Kasumi-1 (cell line): ENCODE measurements around the gene TMEM150C.

Experiments used
- DNase-seq, 2 experiments: peaks; one replicate each; lab custom pipeline; 2025; lab: John Stamatoyannopoulos, UW

The TMEM150C gene

DNA sequence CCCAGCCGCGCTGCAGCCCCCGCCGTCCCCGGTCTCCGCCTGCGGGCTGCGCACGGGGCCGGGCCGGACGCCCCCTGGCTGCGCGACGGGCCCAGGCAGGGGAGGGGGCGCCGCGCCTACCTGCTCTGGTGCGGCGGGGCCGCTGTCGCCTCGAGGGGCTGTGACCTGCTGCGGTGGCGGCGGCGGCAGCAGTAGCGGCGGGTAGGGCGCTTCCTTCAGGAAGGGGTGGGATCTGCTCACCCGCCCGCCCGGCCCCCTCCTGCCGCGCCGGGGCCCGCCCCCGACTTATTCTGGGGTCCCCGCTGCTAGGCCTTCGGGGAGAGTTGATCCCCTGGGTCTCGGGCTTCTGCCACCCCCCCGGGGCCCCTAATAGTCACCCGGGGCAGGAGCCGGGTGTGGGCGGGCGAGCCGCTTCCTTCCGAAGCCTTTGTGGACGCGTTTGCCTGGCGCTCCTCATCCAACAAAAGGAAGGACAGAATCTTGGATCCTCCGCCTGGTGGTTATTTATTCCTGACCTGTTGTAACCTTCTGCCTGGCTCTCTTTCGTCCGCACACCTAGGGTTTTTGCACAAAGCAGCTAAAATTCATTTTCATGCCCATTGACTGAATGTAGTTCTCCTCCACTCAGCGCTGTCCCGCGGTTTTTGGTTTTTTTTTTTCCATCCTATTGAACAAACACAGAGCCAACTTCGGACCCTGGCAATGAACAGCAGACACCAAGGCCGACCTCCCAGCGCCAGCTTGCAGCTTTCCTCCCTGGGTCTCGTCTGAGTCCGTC is at the start of gene TMEM150C:
TSS of gene TMEM150C (minus strand) at position 203 of the 778 bp plus-strand sequence. CDS start 57,331 bp downstream, outside the sequence.
- DNase-seq: peak; percentile 9 to 47

DNA sequence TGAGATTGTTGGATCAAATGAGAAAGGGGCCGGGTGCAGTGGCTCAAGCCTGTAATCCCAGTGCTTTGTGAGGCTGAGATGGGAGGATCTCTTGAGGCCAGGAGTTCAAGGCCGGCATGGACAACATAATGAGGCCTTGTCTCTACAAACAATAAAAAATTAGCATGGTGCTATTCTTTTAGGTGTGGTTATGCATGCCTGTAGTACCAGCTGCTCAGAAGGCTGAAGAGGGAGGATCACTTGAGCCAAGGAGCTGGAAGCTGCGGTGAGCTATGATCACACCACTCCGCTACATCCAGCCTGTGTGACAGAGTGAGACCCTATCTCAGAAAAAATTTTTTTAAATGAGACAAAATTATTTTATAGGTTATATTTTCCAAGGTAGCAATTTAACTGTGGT is 49.7 kb upstream of the TMEM150C start:
- DNase-seq: no peak

GRCh38 chr4:82610041-82610440 is 48.3 kb upstream of the TMEM150C start:
- DNase-seq: no peak

GRCh38 chr4:82606622-82607021 is 44.8 kb upstream of the TMEM150C start:
- DNase-seq: no peak

DNA sequence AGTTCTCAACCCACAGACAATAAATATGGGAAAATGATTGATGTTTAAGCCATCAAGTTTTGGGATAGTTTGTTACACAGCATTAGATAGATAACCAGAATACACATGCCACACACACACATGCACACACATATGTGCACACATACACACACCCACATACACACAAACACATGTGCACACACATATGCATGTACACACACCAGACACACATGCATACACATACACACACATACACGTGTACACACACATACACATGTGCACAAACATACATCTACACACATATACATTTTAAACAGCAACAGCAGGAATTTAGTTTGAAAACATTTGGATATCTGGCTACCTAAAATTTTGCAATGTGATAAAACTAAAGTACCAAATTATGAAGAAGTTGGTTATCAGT is 42.7 kb upstream of the TMEM150C start:
- no peak for DNase-seq

DNA sequence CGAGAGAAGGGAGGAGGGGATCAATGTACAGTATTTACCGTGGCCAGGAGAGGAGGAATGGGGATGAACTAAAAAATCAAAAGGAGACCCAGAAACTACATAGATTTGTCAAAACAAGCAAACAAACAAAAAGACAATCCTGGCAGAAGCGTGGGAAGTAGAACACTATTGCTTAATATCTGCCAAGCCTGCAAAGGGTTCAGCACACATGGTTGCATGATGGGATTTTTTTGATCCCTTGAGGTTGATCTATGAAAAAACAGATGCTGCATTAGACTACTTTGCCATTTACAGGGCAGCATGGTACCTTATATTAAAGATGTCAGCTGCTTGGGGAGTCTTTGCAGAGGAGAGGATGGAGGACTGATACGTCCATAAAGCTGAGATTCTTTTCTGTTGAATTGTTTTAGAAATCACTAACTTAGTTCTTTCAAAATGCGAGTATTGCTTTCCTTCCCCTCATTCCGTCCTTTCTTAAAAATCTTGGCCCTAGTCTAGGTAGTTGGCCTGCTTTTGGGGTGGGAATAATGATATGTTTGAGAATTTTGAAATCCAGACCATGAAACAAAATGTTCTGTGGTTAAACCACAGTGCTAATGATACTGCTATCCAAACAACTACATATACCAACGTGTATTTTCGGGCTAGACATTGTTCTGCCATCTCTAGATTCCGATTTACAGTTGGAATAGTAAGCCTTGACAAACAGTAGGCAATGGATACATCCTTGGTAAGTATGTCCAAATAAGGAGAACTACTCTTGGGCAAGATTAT is 39.6 kb upstream of the TMEM150C start:
- no peak for DNase-seq

- DNase-seq: no peak
Observed at GRCh38 chr4:82599336-82599735, 37.5 kb upstream of the TMEM150C start.

GRCh38 chr4:82594456-82594855 is 32.7 kb upstream of the TMEM150C start:
- DNase-seq: no peak

- no peak for DNase-seq
Observed at GRCh38 chr4:82593411-82593810, 31.6 kb upstream of the TMEM150C start.

DNA sequence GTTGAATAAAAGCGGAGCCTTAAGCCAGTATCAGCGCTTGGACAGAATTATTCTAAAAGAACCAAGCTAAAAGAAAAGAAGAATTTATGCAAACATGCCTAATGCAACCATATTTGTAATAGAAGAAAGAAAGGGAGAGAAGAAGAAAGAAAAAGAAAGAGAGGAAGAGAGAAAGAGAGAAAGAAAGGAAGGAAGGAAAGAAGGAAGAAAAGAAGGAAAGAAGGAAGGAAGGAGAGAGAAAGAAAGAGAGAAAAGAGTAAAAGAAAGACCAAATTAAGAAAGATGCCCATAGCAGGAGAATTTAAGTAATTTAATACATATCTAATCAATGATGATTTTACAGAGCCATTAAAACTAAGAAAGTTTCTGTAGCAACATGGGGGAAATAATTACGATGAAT is 30.9 kb upstream of the TMEM150C start:
- no peak for DNase-seq

DNA sequence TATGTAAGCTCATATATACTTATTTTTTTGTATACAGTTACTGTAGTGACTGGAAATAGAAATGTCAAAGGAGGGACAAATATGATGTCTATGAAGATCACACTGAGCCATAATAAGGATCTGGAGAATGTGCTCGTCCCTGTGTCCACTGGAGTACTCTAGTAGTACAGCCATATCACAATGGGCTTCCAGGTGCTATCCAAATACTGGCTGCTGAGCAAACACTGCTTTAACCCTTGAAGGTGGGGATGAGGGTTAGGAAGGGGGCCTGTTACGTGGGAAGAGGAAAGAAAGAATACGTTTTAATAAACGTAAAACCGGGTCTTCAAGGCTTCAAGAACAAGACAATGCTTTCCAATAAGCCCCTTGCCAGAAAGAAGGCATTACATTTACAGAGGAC is 29.8 kb upstream of the TMEM150C start:
- no peak for DNase-seq

DNA sequence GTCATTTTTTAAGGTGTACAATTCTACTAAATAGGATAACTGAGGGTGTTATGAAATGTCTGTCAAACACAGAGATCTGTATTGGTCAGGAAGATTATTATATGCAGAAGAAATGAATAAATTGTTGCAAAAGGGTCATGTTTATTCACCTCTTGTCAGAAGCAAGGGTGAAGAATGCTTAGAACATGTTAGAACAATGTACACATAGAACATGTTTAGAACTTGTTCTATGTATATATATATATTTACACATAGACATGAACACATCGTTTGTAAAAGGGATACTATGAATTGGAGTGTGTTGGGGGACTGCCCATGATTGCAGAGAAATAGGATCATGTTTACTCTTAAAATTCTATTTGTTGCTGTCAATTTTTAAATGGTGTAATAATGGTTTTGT is 28.0 kb upstream of the TMEM150C start:
- DNase-seq: no peak

GRCh38 chr4:82588771-82589270 is 27.0 kb upstream of the TMEM150C start:
- no peak for DNase-seq

- DNase-seq: no peak
Observed at GRCh38 chr4:82587826-82588540, 26.2 kb upstream of the TMEM150C start.

GRCh38 chr4:82585690-82586435 is 24.1 kb upstream of the TMEM150C start:
- DNase-seq: no peak

- DNase-seq: no peak
Observed at GRCh38 chr4:82584931-82585330, 23.1 kb upstream of the TMEM150C start.

GRCh38 chr4:82583897-82584587 is 22.3 kb upstream of the TMEM150C start:
- no peak for DNase-seq

DNA sequence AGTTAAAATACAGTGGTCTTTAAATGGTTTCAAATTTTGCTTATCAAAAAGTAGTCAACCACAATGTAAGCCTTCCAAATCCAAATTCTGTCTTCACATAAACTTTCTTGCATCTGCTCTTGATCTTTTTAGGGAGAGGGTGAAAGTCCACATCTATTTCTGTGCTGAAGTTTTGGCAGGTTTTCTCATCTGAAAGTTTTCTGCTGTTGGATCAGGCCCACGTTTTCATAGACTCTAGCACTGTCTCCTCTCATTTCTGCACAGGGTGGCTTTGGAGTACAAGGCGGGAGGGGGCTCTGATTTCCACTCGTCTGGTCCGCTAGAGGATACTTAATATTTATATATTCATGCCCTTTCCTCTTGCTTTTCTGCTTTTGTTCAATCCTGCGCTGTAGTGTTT is 18.1 kb upstream of the TMEM150C start:
- no peak for DNase-seq

DNA sequence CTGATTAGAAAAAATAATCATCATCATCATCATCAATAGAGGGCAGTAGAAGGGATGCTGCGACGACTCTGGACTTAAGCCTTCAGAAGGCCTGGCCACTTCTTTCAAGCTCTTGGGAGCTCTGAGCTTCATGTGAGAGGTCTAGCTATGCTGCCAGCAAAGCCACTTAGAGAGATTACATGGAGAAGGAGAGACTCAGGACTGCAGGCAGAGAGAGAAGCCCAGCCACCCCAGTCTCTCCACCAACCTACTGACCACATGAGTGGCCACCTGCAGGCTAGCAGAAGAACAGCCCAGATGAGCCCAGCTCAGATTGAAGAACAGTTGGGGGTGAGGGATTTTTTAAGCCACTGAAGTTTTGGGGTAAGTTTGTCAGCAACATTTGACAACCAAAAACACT is 17.1 kb upstream of the TMEM150C start:
- DNase-seq: no peak

- no peak for DNase-seq
Observed at GRCh38 chr4:82577451-82577850, 15.7 kb upstream of the TMEM150C start.

DNA sequence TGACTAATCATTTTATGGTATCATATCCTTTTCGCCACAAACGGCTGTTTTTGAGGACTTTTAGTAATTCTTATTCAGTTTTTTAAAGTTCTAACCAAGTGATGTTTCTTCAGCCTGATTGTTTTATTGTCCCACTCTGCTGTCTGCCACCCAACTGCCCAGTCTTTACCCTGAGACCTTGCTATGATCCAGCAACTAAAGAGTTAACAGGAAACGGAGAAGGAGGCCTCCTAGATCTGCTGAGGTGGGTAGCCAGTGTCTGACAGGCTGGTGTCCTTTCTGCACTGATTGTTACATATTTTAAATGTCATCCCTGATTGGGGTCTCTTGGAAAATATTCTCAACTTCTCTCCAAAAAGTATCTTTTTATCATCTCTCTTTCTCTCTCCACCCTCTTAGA is 7.9 kb upstream of the TMEM150C start:
- no peak for DNase-seq
